ENCODE results near the gene PARVG.

The PARVG gene

DNA sequence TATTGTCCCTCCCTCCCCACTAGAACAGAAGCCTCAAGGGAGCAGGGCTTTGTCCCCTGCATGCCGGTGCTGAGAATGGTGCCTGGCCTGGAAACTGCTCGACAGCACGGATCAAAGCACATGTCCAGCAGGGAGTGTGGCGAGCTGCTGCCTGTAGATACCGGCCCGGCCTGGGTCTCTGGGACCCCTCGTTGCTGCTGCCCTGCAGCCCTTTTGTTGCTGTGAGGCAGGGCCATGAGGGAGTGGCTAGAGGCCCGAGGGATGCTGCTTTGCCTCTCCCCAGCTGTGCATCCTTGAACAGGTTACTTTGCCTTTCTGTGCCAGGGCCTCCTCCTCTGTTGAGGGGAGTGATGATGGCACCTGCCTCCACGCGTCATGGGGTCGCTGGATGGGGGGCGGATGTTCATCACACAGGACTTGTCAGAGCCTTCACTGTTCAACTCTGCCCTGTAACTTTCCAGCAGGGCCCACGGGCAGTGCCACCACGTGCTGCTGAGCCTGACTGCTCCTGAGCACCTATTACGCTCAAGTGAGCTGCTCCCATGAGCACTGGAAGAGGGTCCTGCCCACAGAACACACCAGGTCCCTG lies 15.3 kb upstream of the PARVG start:
- in situ Hi-C loops (cut with MboI; ENCODE audit: low sequenced_read_pairs, unreplicated experiment): no loop called here
- TF ChIP-seq, protein P1, sequence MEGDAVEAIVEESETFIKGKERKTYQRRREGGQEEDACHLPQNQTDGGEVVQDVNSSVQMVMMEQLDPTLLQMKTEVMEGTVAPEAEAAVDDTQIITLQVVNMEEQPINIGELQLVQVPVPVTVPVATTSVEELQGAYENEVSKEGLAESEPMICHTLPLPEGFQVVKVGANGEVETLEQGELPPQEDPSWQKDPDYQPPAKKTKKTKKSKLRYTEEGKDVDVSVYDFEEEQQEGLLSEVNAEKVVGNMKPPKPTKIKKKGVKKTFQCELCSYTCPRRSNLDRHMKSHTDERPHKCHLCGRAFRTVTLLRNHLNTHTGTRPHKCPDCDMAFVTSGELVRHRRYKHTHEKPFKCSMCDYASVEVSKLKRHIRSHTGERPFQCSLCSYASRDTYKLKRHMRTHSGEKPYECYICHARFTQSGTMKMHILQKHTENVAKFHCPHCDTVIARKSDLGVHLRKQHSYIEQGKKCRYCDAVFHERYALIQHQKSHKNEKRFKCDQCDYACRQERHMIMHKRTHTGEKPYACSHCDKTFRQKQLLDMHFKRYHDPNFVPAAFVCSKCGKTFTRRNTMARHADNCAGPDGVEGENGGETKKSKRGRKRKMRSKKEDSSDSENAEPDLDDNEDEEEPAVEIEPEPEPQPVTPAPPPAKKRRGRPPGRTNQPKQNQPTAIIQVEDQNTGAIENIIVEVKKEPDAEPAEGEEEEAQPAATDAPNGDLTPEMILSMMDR (IDR thresholded peaks at IDR 0.05; ENCODE audit: borderline replicate concordance, control extremely low read depth, extremely low read depth, insufficient read depth, missing control alignments): no peak
- DNase-seq (ENCODE audit: low spot score): no peak

DNA sequence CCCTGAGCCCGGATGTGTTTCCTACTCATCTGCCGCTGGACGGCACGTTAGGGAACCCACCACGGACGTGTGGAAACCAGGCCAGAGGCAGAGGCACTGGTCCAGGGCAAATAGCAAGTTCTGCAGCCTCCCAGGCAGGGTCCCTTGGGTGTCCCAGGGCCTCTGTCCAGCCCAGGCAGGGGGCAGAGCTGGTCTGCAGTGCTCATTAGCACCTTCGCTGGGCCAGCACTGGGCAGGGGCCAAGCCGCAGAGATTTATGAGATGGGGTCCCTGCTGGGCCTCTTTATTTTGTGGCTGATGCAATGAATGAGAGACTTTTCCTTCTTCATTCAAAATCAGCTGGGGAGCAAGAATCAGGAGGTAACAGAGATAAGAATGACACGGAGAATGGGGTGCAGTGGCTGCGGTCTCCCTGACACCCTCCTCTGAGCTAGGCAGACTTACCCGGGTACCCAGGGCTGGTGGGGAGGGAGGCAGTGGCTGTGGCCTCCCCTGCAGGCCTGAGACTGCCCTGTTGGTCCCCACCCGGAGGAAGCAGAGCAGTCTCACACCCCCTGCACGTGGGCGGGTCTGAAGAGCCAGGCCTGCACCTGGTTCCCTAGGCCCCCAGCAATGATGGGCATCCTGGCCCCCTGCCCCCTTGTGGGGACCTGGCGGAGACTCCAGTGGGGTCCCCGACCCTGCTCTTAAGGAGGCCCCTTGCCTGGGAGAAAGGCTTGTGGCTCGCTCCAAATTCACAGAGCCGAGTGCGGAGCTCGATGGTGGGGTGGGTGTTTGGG lies 14.0 kb upstream of the PARVG start:
- in situ Hi-C loops (cut with MboI; ENCODE audit: low sequenced_read_pairs, unreplicated experiment): no loop called here
- TF ChIP-seq, protein P1 (IDR thresholded peaks at IDR 0.05; ENCODE audit: borderline replicate concordance, control extremely low read depth, extremely low read depth, insufficient read depth, missing control alignments): no peak
- no peak for DNase-seq (ENCODE audit: low spot score)

DNA sequence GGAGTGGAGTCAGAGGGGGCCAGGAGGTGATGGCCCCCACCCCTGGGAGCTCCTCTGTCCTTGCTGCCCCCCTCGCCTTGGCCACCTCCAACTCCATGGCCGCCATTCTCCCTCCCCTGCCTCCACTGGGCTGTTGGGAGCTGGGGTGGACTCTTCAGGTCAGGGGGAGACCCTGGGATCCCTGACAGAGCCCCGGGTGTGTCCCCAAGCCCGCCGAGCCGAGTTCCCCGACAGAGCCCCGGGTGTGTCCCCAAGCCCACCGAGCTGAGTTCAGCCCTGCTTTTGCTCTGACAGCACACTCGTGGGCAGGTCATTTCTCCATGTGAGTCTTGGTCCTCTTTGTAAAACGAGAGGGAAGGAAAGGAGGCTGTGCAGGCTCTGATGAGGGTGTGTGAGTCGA lies 13.2 kb upstream of the PARVG start:
- DNase-seq (ENCODE audit: low spot score): no peak
- TF ChIP-seq, protein P1 (IDR thresholded peaks at IDR 0.05; ENCODE audit: borderline replicate concordance, control extremely low read depth, extremely low read depth, insufficient read depth, missing control alignments): no peak
- in situ Hi-C loops (cut with MboI; ENCODE audit: low sequenced_read_pairs, unreplicated experiment): no loop called here

DNA sequence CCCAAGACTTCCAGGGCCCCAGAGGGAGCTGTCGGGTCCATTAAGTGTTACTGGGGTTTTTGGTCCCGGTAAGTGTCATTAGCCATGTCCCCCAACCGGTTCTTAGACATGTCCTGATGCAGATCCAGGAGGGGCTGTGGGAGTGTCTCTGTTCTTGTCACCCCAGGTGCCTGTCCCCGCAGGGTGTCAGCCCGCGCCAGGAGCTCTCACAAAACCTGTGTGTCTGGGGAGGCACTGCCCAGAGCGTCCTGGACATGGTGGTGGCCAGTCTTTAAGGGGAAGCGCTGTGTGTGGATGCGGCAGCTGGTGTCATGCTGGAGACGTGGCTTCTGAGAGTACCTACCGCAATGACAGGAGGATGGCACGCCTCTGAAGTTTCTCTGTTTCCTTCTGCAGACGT lies 12.5 kb upstream of the PARVG start:
- TF ChIP-seq, protein P1 (IDR thresholded peaks at IDR 0.05; ENCODE audit: borderline replicate concordance, control extremely low read depth, extremely low read depth, insufficient read depth, missing control alignments): no peak
- no peak for DNase-seq (ENCODE audit: low spot score)
- in situ Hi-C loops (cut with MboI; ENCODE audit: low sequenced_read_pairs, unreplicated experiment): no loop called here

DNA sequence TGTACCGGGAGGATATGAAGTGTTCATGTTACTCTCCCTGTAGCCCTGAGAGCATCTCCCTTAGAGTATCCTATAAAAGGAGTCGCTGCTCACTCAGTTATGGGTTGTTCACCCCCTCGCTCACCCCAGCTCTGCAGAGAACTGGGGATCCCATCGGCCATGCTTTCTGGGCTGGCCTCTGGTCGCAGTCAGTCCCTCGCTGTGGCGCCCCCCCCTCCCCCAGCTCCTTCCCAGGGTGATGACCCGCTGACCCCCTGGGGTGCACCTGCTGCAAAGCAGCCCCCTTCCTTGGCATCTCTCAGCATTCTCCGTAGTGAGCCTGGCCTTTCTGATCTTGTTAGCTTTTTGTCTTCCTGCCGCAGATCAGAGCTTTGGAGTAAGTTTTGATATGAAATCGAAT lies 10.3 kb upstream of the PARVG start:
- in situ Hi-C loops (cut with MboI; ENCODE audit: low sequenced_read_pairs, unreplicated experiment): no loop called here
- TF ChIP-seq, protein P1 (IDR thresholded peaks at IDR 0.05; ENCODE audit: borderline replicate concordance, control extremely low read depth, extremely low read depth, insufficient read depth, missing control alignments): no peak
- no peak for DNase-seq (ENCODE audit: low spot score)

DNA sequence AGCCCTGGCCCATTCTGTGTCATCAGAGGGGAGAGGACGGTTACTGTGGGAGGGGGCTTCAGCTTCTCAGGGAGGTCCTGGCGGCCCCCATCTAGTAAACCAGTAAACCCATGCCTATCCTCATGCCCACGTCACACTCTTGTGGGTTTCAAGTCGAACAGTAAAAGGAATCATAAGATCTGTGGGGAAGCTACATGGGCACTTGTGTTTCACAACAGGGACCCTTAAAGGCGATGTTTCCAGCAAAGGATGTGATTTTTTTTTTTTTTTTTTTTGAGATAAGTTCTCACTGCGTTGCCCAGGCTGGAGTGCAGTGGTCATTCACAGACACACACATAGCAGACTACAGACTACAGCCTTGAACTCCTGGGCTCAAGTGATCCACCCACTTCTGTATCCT lies 9.2 kb upstream of the PARVG start:
- in situ Hi-C loops (cut with MboI; ENCODE audit: low sequenced_read_pairs, unreplicated experiment): no loop called here

More for the DNA sequence above, 9.2 kb upstream of the PARVG start:
- no peak for DNase-seq (ENCODE audit: low spot score)
- TF ChIP-seq, protein P1 (IDR thresholded peaks at IDR 0.05; ENCODE audit: borderline replicate concordance, control extremely low read depth, extremely low read depth, insufficient read depth, missing control alignments): no peak
